Activated T-helper 1 cell treated with Interleukin-2 at 50 U/mL for 16 hours (primary cell): Measurements from ENCODE around the gene NIPBL.
"Not testable (repeated sequence)": the region's sequence is repeated elsewhere in the genome, so short reads cannot be mapped to it uniquely, and the experiment has no call there.

ENCODE experiments used
- DNase-seq: peaks from one replicate; pipeline ENCODE4 v3.0.0-alpha.2; 2020; ENCODE audit warnings: low read depth

Gene NIPBL

GRCh38 chr5:37037840-37038239 lies 161.3 kb downstream of the NIPBL start:
- no peak for DNase-seq

GRCh38 chr5:37039824-37040223 lies 163.3 kb downstream of the NIPBL start:
- no peak for DNase-seq

- no peak for DNase-seq
Observed at GRCh38 chr5:37043693-37044092, 167.1 kb downstream of the NIPBL start.

GRCh38 chr5:37044120-37044519 lies 167.6 kb downstream of the NIPBL start:
- no peak for DNase-seq

- DNase-seq = no peak
Observed at GRCh38 chr5:37045703-37046102, 169.1 kb downstream of the NIPBL start.

GRCh38 chr5:37047947-37048346 lies 171.4 kb downstream of the NIPBL start:
- no peak for DNase-seq

- DNase-seq = no peak
Observed at GRCh38 chr5:37054391-37054790, 177.8 kb downstream of the NIPBL start.

GRCh38 chr5:37055383-37055990 lies 178.9 kb downstream of the NIPBL start:
- no peak for DNase-seq

GRCh38 chr5:37056762-37057161 lies 180.2 kb downstream of the NIPBL start:
- DNase-seq = no peak

- DNase-seq = no peak
Observed at GRCh38 chr5:37060030-37060429, 183.5 kb downstream of the NIPBL start.

- no peak for DNase-seq
Observed at GRCh38 chr5:37063739-37064138, 187.2 kb downstream of the NIPBL start.

- no peak for DNase-seq
Observed at GRCh38 chr5:37064442-37064841, 187.9 kb downstream of the NIPBL start.

GRCh38 chr5:37071487-37071886 lies 194.9 kb downstream of the NIPBL start:
- no peak for DNase-seq

- no peak for DNase-seq
Observed at GRCh38 chr5:37071901-37072581, 195.5 kb downstream of the NIPBL start.

- DNase-seq = no peak
Observed at GRCh38 chr5:37075399-37075950, 198.9 kb downstream of the NIPBL start.

- DNase-seq = no peak
Observed at GRCh38 chr5:37077146-37077545, 200.6 kb downstream of the NIPBL start.

GRCh38 chr5:37080697-37081096 lies 204.1 kb downstream of the NIPBL start:
- DNase-seq = no peak

- not testable (repeated sequence) for DNase-seq
Observed at GRCh38 chr5:37082977-37083376, 206.4 kb downstream of the NIPBL start.

- DNase-seq = not testable (repeated sequence)
Observed at GRCh38 chr5:37086026-37086425, 209.5 kb downstream of the NIPBL start.

GRCh38 chr5:37086466-37087173 lies 210.1 kb downstream of the NIPBL start:
- no peak for DNase-seq

- DNase-seq = no peak
Observed at GRCh38 chr5:37088009-37088408, 211.4 kb downstream of the NIPBL start.

GRCh38 chr5:37090123-37090726 lies 213.7 kb downstream of the NIPBL start:
- DNase-seq = no peak

- no peak for DNase-seq
Observed at GRCh38 chr5:37090781-37091180, 214.2 kb downstream of the NIPBL start.
